Inflammatory macrophage treated with lipopolysaccharide for 1 hour (primary cell): ENCODE results near the gene SAXO1.
"Not testable (repeated sequence)": the region's sequence is repeated elsewhere in the genome, so short reads cannot be mapped to it uniquely, and the experiment has no call there.

Experiments used
- DNase-seq, 2 donors: peaks; one replicate each; pipeline ENCODE4 v3.0.0-alpha.2; 2020 to 2022

SAXO1 gene

GRCh38 chr9:18999173-18999785 lies 33.7 kb downstream of the SAXO1 start:
- DNase-seq = no peak

GRCh38 chr9:18997151-18997550 lies 35.9 kb downstream of the SAXO1 start:
- DNase-seq = no peak

- peak; percentile 4 for DNase-seq
These were observed 36.8 kb downstream of the SAXO1 start for GRCh38 chr9:18996211-18996610.

GRCh38 chr9:18994263-18994916 lies 38.6 kb downstream of the SAXO1 start:
- no peak for DNase-seq

- not testable (repeated sequence) for DNase-seq
These were observed 41.8 kb downstream of the SAXO1 start for GRCh38 chr9:18991197-18991596.

GRCh38 chr9:18990494-18990893 lies 42.5 kb downstream of the SAXO1 start:
- no peak for DNase-seq

GRCh38 chr9:18989865-18990264 lies 43.1 kb downstream of the SAXO1 start:
- no peak for DNase-seq

- no peak for DNase-seq
These were observed 43.9 kb downstream of the SAXO1 start for GRCh38 chr9:18989097-18989496.

- DNase-seq = no peak
These were observed 45.0 kb downstream of the SAXO1 start for GRCh38 chr9:18988003-18988402.

- no peak for DNase-seq
These were observed 47.0 kb downstream of the SAXO1 start for GRCh38 chr9:18985996-18986395.

GRCh38 chr9:18985464-18985951 lies 47.5 kb downstream of the SAXO1 start:
- no peak for DNase-seq

- no peak for DNase-seq
These were observed 50.8 kb downstream of the SAXO1 start for GRCh38 chr9:18982262-18982620.

- no peak for DNase-seq
These were observed 51.3 kb downstream of the SAXO1 start for GRCh38 chr9:18981476-18982261.

GRCh38 chr9:18980189-18980588 lies 52.8 kb downstream of the SAXO1 start:
- DNase-seq = no peak

GRCh38 chr9:18979367-18979766 lies 53.6 kb downstream of the SAXO1 start:
- DNase-seq = no peak

- DNase-seq = no peak
These were observed 54.8 kb downstream of the SAXO1 start for GRCh38 chr9:18978188-18978587.

GRCh38 chr9:18976709-18977531 lies 56.1 kb downstream of the SAXO1 start:
- DNase-seq = no peak

GRCh38 chr9:18976221-18976708 lies 56.7 kb downstream of the SAXO1 start:
- no peak for DNase-seq

GRCh38 chr9:18973348-18973747 lies 59.7 kb downstream of the SAXO1 start:
- DNase-seq = no peak

GRCh38 chr9:18972675-18973074 lies 60.3 kb downstream of the SAXO1 start:
- DNase-seq = no peak

GRCh38 chr9:18971909-18972308 lies 61.1 kb downstream of the SAXO1 start:
- no peak for DNase-seq

GRCh38 chr9:18971404-18971803 lies 61.6 kb downstream of the SAXO1 start:
- no peak for DNase-seq

- DNase-seq = no peak
These were observed 62.6 kb downstream of the SAXO1 start for GRCh38 chr9:18970393-18970792.
